Activated gamma-delta T cell (primary cell): ENCODE results near the gene HSPB1.
A peak's percentile ranks its signal among the peaks of the same experiment; 100 is the strongest.
"Not testable (repeated sequence)": the region's sequence is repeated elsewhere in the genome, so short reads cannot be mapped to it uniquely, and the experiment has no call there.

Experiments
- DNase-seq: peaks from one replicate; lab custom pipeline; 2025; lab: John Stamatoyannopoulos, UW

Gene HSPB1

GRCh38 chr7:76281706-76282343 is 20.6 kb upstream of the HSPB1 start:
- DNase-seq = no peak

- DNase-seq = no peak
These were observed 19.9 kb upstream of the HSPB1 start for GRCh38 chr7:76282344-76283253.

- no peak for DNase-seq
These were observed 19.0 kb upstream of the HSPB1 start for GRCh38 chr7:76283254-76284159.

GRCh38 chr7:76285604-76286374 is 16.7 kb upstream of the HSPB1 start:
- DNase-seq = no peak

GRCh38 chr7:76286842-76287403 is 15.6 kb upstream of the HSPB1 start:
- DNase-seq = no peak

- not testable (repeated sequence) for DNase-seq
These were observed 11.6 kb upstream of the HSPB1 start for GRCh38 chr7:76290847-76291350.

GRCh38 chr7:76291351-76292212 is 10.9 kb upstream of the HSPB1 start:
- DNase-seq = no peak

GRCh38 chr7:76292213-76292573 is 10.3 kb upstream of the HSPB1 start:
- no peak for DNase-seq

- not testable (repeated sequence) for DNase-seq
These were observed 9.6 kb upstream of the HSPB1 start for GRCh38 chr7:76292911-76293310.

GRCh38 chr7:76293407-76293901 is 9.0 kb upstream of the HSPB1 start:
- DNase-seq = no peak

- DNase-seq = no peak
These were observed 8.0 kb upstream of the HSPB1 start for GRCh38 chr7:76294344-76295024.

- no peak for DNase-seq
These were observed 5.4 kb upstream of the HSPB1 start for GRCh38 chr7:76296743-76297740.

GRCh38 chr7:76300166-76300731 is 2.2 kb upstream of the HSPB1 start:
- DNase-seq = no peak

- DNase-seq = no peak
These were observed 1.5 kb upstream of the HSPB1 start for GRCh38 chr7:76301000-76301399.

- DNase-seq = peak; percentile 31
These were observed 1.0 kb downstream of the HSPB1 start for GRCh38 chr7:76303202-76304147.

- DNase-seq = no peak
These were observed 2.5 kb downstream of the HSPB1 start for GRCh38 chr7:76304888-76305375.
